GM18861 (cell line): Measurements from ENCODE around the gene ADAMTS2.

Experiments used
- ATAC-seq: cut with Tn5 transposase; IDR thresholded peaks from one replicate; pipeline ENCODE4 v1.9.1; 2021; ENCODE audit not compliant: unreplicated experiment

The ADAMTS2 gene

GRCh38 chr5:179237770-179238627, 107.3 kb downstream of the ADAMTS2 start:
- ATAC-seq: no peak

GRCh38 chr5:179235416-179236400, 109.6 kb downstream of the ADAMTS2 start:
- ATAC-seq: no peak

- ATAC-seq: no peak
These were observed 110.6 kb downstream of the ADAMTS2 start for GRCh38 chr5:179234563-179235135.

- no peak for ATAC-seq
These were observed 111.2 kb downstream of the ADAMTS2 start for GRCh38 chr5:179233909-179234562.

- ATAC-seq: no peak
These were observed 113.0 kb downstream of the ADAMTS2 start for GRCh38 chr5:179232091-179232735.

- no peak for ATAC-seq
These were observed 114.0 kb downstream of the ADAMTS2 start for GRCh38 chr5:179231309-179231708.

- no peak for ATAC-seq
These were observed 115.2 kb downstream of the ADAMTS2 start for GRCh38 chr5:179230061-179230461.

GRCh38 chr5:179229331-179229831, 115.9 kb downstream of the ADAMTS2 start:
- no peak for ATAC-seq

- ATAC-seq: no peak
These were observed 116.7 kb downstream of the ADAMTS2 start for GRCh38 chr5:179228341-179229121.

- no peak for ATAC-seq
These were observed 117.5 kb downstream of the ADAMTS2 start for GRCh38 chr5:179227580-179228311.

- no peak for ATAC-seq
These were observed 118.1 kb downstream of the ADAMTS2 start for GRCh38 chr5:179227229-179227579.

- no peak for ATAC-seq
These were observed 118.6 kb downstream of the ADAMTS2 start for GRCh38 chr5:179226696-179227095.

- no peak for ATAC-seq
These were observed 119.9 kb downstream of the ADAMTS2 start for GRCh38 chr5:179225387-179225786.

GRCh38 chr5:179224741-179225140, 120.5 kb downstream of the ADAMTS2 start:
- ATAC-seq: no peak

- no peak for ATAC-seq
These were observed 121.3 kb downstream of the ADAMTS2 start for GRCh38 chr5:179223961-179224360.

- no peak for ATAC-seq
These were observed 121.7 kb downstream of the ADAMTS2 start for GRCh38 chr5:179223528-179223927.

- ATAC-seq: no peak
These were observed 122.8 kb downstream of the ADAMTS2 start for GRCh38 chr5:179222246-179223017.

- no peak for ATAC-seq
These were observed 123.4 kb downstream of the ADAMTS2 start for GRCh38 chr5:179221877-179222220.
